OCI-LY1 (cell line): ENCODE measurements around the gene RAX2.

Experiments
- H2AFZ ChIP-seq: fragments of 200-600 bp; sonication (generic), shearing (Covaris generic); 2 replicates; pipeline ENCODE4 v1.6.0; 2014; ENCODE audit warnings: antibody characterized with exemption, mild to moderate bottlenecking, low read length
- H3F3A ChIP-seq: fragments of 200-600 bp; sonication (generic), shearing (Covaris generic); 2 replicates; pipeline ENCODE4 v1.6.0; 2014; ENCODE audit warnings: mild to moderate bottlenecking, antibody characterized with exemption, low read length, moderate library complexity; ENCODE audit not compliant: insufficient read depth
- H3K27ac ChIP-seq: fragments of 200-600 bp; sonication (generic); 2 replicates; pipeline ENCODE4 v1.5.1; 2014; ENCODE audit warnings: low read length, mixed run types, mild to moderate bottlenecking, low read depth; ENCODE audit not compliant: poor library complexity, severe bottlenecking
- H3K27me3 ChIP-seq: fragments of 200-600 bp; sonication (generic); 2 replicates; pipeline ENCODE4 v1.6.0; 2014; ENCODE audit warnings: antibody characterized with exemption, mild to moderate bottlenecking, low read length, moderate library complexity; ENCODE audit not compliant: insufficient read depth
- H3K36me3 ChIP-seq: fragments of 200-600 bp; sonication (generic); 2 replicates; pipeline ENCODE4 v1.6.1; 2014; ENCODE audit warnings: mild to moderate bottlenecking, antibody characterized with exemption, low read length, moderate library complexity, mixed read lengths; ENCODE audit not compliant: insufficient read depth
- H3K4me1 ChIP-seq: fragments of 200-600 bp; sonication (generic); 2 replicates; pipeline ENCODE4 v1.5.1; 2014; ENCODE audit warnings: mild to moderate bottlenecking, low read length, moderate library complexity; ENCODE audit not compliant: insufficient read depth, severe bottlenecking
- H3K4me2 ChIP-seq: fragments of 200-600 bp; sonication (generic), shearing (Covaris generic); 2 replicates; pipeline ENCODE4 v1.6.1; 2014; ENCODE audit warnings: low read length
- H3K4me3 ChIP-seq: fragments of 200-600 bp; sonication (generic); 2 replicates; pipeline ENCODE4 v1.5.1; 2014; ENCODE audit warnings: low read length, low read depth, mild to moderate bottlenecking, mixed read lengths; ENCODE audit not compliant: poor library complexity, severe bottlenecking
- H3K79me2 ChIP-seq: fragments of 200-600 bp; shearing (Covaris generic); 2 replicates; pipeline ENCODE4 v1.6.1; 2016; ENCODE audit warnings: mixed run types, low read length, mixed read lengths; ENCODE audit not compliant: insufficient read depth
- H3K9ac ChIP-seq: fragments of 200-600 bp; sonication (generic), shearing (Covaris generic); 2 replicates; pipeline ENCODE4 v1.6.1; 2014; ENCODE audit warnings: mild to moderate bottlenecking, low read length, mixed read lengths
- H3K9me2 ChIP-seq: fragments of 200-600 bp; sonication (generic), shearing (Covaris generic); 2 replicates; pipeline ENCODE4 v1.6.1; 2014; ENCODE audit warnings: low read depth, mild to moderate bottlenecking, low read length, mixed read lengths
- H3K9me3 ChIP-seq: fragments of 200-600 bp; shearing (Covaris generic); 2 replicates; pipeline ENCODE4 v1.6.1; 2014; ENCODE audit warnings: low read length, mixed read lengths
- H4K20me1 ChIP-seq: fragments of 200-600 bp; sonication (generic), shearing (Covaris generic); 2 replicates; pipeline ENCODE4 v1.6.0; 2016; ENCODE audit warnings: mild to moderate bottlenecking, low read length; ENCODE audit not compliant: insufficient read depth
- EZH2 ChIP-seq: fragments of 200-600 bp; sonication (generic), shearing (Covaris generic); IDR thresholded peaks from 2 replicates; pipeline ENCODE4 v1.8.0; 2017; ENCODE audit warnings: borderline replicate concordance, mixed run types, mild to moderate bottlenecking, antibody characterized with exemption, low read length, moderate library complexity, mixed read lengths
- TF ChIP-seq, protein P1 (sequence below): fragments of 200-600 bp; sonication (generic), shearing (Covaris generic); IDR thresholded peaks from 2 replicates; pipeline ENCODE4 v1.5.1; 2017; ENCODE audit warnings: mild to moderate bottlenecking, antibody characterized with exemption, low read length, moderate library complexity, mixed read lengths

The RAX2 gene

DNA sequence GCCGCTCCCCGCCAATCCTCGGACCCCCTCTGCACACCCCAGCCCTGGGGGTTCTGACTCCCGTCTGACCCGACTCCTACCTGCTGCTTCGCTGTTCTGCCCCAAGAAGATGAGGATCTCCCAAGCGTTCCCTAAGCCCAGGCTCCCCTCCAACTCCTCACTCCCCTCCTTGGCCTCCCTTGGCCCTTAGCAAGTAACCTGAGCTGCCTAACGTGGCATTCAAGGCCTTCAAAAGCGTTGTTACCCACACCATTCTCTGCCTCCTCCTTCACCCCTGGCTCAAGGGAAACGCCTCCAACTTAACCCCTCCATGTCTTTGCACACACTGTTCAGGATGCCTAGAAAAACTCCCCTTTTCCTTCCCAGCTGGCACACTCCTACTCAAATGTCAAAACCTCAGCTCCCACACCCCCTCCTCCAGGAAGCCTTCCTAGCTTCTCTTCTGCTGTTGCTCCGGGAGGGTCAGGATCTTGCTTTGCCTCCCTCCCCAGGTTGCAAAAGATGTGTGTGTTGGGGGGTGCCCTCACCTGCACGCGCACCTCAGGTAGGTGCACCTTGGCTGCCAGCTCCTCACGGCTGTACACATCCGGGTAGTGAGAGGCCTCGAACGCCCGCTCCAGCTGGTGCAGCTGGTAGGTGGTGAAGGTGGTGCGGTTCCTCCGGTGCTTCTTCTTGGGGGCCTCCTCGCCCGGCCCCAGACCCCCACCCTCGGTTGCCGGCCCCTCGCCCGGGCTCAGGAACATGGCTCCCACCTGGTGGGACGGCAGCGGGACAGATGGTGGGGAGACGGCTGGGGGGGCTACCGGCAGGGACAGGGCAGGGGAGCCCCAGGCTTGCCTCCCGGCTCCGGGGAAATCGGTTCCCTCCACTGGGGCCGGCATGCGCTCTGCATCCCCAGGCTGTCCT is 775 bp downstream of the RAX2 start:
- H2AFZ ChIP-seq, result no peak overlapping the region
- no peaks in the 10 kb centered on the region for H3K79me2 ChIP-seq
- no peak overlapping the region for H3K4me2 ChIP-seq
- H3K4me1 ChIP-seq, result no peaks in the 10 kb centered on the region
- no peaks in the 10 kb centered on the region for H3K9me2 ChIP-seq
- no peak overlapping the region for H3K4me3 ChIP-seq
- TF ChIP-seq, protein P1, sequence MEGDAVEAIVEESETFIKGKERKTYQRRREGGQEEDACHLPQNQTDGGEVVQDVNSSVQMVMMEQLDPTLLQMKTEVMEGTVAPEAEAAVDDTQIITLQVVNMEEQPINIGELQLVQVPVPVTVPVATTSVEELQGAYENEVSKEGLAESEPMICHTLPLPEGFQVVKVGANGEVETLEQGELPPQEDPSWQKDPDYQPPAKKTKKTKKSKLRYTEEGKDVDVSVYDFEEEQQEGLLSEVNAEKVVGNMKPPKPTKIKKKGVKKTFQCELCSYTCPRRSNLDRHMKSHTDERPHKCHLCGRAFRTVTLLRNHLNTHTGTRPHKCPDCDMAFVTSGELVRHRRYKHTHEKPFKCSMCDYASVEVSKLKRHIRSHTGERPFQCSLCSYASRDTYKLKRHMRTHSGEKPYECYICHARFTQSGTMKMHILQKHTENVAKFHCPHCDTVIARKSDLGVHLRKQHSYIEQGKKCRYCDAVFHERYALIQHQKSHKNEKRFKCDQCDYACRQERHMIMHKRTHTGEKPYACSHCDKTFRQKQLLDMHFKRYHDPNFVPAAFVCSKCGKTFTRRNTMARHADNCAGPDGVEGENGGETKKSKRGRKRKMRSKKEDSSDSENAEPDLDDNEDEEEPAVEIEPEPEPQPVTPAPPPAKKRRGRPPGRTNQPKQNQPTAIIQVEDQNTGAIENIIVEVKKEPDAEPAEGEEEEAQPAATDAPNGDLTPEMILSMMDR, result no peak
- TF ChIP-seq EZH2, result no peak
- no peak overlapping the region for H3K27ac ChIP-seq
- H4K20me1 ChIP-seq, result no peaks in the 10 kb centered on the region
- H3F3A ChIP-seq, result no peaks in the 10 kb centered on the region
- H3K9me3 ChIP-seq, result no peaks in the 10 kb centered on the region
- H3K27me3 ChIP-seq, result no peaks in the 10 kb centered on the region
- H3K36me3 ChIP-seq, result peaks cover 13% of the 10 kb centered on the region
- H3K9ac ChIP-seq, result no peak overlapping the region

DNA sequence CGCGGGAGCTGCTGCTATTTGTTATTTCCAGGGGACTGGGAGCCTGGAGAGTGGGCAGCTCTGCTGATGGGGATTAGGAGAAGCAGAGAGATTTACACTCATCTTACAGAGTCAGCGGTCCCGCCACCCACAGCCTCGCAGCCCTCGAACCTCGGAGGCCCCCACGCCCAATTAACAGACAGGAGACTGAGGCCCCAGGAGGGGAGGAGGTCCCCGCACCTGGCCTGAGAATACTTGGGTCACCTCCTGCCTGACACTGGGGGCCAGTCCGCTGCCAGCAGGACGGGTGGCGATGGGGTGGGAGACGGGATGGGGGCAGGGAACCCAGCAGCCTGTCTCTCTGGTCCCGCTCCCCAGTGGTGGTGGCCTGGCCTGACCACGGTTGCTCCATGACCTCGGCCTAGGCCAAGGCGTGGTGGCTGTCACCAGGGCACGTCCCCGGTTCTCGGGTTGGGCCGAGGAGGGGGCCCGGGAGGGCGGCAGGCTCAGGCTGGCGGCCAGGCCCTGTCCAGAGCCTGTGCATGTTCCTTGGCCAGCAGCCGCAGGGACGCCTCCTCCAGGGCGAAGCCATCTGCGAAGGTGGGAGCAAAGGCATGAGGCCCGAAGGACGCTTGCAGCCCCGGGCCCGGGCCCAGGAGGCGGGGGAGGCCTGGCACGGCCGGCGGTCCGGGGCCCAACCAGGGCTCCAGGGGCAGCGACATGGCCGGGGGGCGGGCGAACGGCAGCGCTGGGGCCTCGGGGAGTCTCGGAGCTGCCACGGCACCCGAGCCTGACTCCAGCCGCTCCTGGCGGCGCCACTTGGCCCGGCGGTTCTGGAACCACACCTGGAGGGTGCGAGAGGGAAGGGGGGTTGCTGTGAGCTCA is 1.7 kb downstream of the RAX2 start:
- Histone ChIP-seq H3K4me3 (no peak overlapping the region), H4K20me1 (no peaks in the 10 kb centered on the region), H3K4me1 (no peaks in the 10 kb centered on the region), H3K27ac (no peak overlapping the region), H3K9ac (no peak overlapping the region), H3K9me3 (no peaks in the 10 kb centered on the region), H3K79me2 (no peaks in the 10 kb centered on the region), H3K9me2 (no peaks in the 10 kb centered on the region), H3K4me2 (no peak overlapping the region), H2AFZ (no peak overlapping the region), H3F3A (no peaks in the 10 kb centered on the region), H3K36me3 (peaks cover 13% of the 10 kb centered on the region), H3K27me3 (no peaks in the 10 kb centered on the region)
- TF ChIP-seq, protein P1, result no peak
- TF ChIP-seq EZH2, result no peak

DNA sequence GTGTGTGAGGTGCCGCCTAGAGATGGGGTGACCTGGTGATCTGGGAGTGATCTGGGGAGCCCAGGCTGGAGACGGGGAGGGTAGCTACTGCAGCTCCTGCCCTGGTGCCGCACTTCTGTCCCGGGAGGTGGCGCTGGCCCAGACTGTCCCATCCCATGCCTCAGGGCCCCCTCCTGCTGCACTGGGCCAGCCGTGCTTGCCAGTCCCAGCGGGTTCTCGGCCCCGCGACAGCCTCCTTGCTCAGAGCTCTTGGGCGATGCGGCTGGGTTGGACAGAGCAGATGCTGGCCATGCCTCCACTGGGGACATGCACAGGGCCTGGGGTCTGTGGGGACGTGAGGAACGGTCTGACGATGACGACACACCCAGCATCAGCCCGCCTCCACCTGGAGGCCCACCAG is 2.5 kb downstream of the RAX2 start:
- H3K9ac ChIP-seq, result no peak overlapping the region
- H3K4me3 ChIP-seq, result no peak overlapping the region
- H2AFZ ChIP-seq, result no peak overlapping the region
- no peaks in the 10 kb centered on the region for H3F3A ChIP-seq
- no peaks in the 10 kb centered on the region for H3K9me2 ChIP-seq
- TF ChIP-seq EZH2, result no peak
- TF ChIP-seq, protein P1, result no peak
- H3K4me2 ChIP-seq, result no peak overlapping the region
- peaks cover 16% of the 10 kb centered on the region for H3K36me3 ChIP-seq
- H4K20me1 ChIP-seq, result no peaks in the 10 kb centered on the region
- H3K79me2 ChIP-seq, result no peaks in the 10 kb centered on the region
- H3K27ac ChIP-seq, result no peak overlapping the region
- no peaks in the 10 kb centered on the region for H3K4me1 ChIP-seq
- H3K27me3 ChIP-seq, result no peaks in the 10 kb centered on the region
- H3K9me3 ChIP-seq, result no peaks in the 10 kb centered on the region
